NCI-H1048 (cell line): ENCODE results near the gene RALGPS2.

Experiments used
- DNase-seq: peaks from one replicate; lab custom pipeline; 2025; lab: John Stamatoyannopoulos, UW

The RALGPS2 gene

GRCh38 chr1:178962853-178963711, 238.0 kb downstream of the RALGPS2 start:
- DNase-seq = no peak

DNA sequence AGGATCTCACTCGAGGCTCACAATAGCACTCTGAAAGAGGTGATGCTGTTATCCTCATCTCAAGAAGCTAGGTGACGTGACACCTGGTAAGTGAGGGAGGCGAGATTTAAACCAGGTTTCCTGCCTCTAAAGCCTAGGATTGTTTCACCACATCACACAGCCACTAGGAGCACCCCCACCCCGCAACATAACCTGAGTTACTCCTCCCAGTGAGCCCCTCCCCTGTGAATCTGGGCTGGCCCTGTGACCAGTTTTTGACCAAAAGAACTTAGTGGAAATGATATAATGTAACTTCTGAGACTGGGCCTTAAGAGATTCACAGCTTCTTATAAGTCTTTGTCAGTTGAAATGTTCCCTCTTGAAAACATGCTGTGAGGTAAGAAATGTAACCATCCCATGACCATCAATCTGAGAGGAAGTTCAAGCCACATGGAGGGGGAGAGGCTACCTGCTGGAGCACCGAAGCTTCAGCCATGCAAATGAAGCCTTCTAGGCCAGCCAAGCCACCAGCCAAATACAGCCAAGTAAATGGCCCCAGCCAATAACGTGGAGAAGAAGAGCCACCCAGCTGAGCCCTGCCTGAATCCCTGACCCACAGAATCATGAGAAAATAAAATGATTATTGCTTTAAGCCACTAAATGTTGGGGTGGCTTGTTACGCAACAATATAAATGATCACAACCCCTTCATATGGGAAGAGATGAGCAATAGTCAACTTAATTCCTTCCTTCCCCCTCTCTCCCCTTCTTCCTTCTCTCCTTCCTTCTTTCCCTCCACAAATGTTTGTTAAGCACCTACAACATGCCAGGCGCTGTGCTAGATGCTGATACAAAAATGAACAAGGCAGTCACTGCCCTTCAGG, 239.7 kb downstream of the RALGPS2 start:
- DNase-seq = no peak

DNA sequence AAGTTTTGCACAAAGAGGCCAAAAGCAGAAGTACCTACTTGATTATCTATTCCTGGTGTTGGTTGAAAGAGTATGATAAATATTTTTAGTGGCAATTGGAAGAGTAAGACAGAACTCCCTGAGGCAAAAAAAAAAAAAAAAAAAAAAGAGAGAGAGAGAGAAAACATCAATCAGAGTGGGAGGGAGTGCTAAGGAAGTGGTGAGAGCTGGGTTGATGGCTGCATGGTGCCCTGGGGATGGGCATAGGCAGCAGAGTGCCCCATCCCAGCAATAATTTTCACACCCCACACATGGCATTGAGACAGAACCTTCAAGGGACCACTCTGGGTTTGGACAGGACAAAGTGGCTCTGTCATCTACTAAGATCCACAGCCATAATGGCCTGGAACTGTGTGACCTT, 241.3 kb downstream of the RALGPS2 start:
- no peak for DNase-seq

DNA sequence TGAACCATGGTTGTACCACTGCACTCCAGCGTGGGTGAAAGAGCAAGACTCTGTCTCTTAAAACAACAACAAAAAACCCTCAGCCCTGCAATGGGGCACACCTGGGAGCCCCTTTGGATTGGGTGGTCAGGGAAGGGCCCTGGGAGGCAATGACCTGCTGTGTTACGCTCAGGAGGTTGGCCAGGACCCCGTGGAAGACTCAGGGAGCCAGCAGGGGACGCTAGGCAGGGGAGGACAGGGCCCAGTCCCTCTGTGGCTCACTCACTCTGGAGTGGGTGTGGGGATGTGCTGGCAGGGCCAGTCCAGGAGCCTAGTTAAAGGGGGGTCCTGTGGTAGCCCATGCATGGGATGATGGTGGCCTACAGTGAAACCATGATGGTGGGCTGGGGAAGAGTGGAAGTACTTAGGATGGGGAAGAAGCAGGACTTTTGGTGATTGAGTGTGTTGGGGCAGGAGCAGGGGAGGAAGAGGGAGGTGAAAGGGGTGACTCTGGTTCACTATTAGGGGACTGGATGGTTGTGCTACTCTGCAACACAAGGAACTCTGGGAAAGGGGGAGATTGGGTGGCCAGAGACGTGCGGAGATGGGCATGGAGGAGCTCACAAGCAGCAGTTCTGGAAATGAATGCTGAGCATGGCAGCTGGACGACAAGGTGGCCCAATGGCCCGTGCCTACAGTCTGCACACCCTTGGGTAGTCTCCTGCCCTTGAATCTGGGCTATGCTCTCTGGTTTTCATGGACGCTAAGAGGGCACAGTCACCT, 244.4 kb downstream of the RALGPS2 start:
- DNase-seq = no peak

DNA sequence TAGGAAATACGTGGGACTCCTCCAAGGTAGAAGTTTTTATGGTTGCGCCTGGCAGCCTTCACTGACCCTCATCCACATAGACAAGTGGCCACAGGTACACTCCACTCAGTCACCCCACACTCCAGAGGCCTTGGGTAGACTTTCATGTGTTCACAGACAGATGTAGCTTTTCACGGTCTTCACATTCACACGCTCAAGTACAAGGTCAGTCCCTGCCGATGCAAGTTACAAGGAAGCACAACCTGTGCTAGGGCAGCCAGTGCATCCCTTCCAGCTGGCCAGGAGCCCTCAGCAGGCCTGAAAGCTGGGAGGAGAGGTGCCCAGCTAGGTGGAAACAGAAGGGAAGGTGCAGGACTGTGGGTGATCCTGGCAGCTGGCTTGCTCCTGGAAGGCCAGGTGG, 245.1 kb downstream of the RALGPS2 start:
- DNase-seq = no peak
